HG02763 (cell line): ENCODE data around the gene TTC9.

ENCODE experiments used
- ATAC-seq: cut with Tn5 transposase; IDR thresholded peaks from one replicate; pipeline ENCODE4 v1.9.1; 2021; ENCODE audit warnings: mild to moderate bottlenecking, moderate library complexity; ENCODE audit not compliant: unreplicated experiment

TTC9 gene

GRCh38 chr14:70711451-70711850 lies 69.7 kb downstream of the TTC9 start:
- no peak for ATAC-seq

- ATAC-seq, result no peak
These were observed 71.4 kb downstream of the TTC9 start for GRCh38 chr14:70713096-70713495.

GRCh38 chr14:70713511-70713916 lies 71.8 kb downstream of the TTC9 start:
- no peak for ATAC-seq

GRCh38 chr14:70714055-70714550 lies 72.4 kb downstream of the TTC9 start:
- ATAC-seq, result no peak

- no peak for ATAC-seq
These were observed 74.8 kb downstream of the TTC9 start for GRCh38 chr14:70716483-70716882.

GRCh38 chr14:70716958-70717357 lies 75.2 kb downstream of the TTC9 start:
- ATAC-seq, result no peak

- ATAC-seq, result no peak
These were observed 76.8 kb downstream of the TTC9 start for GRCh38 chr14:70718383-70719118.

- no peak for ATAC-seq
These were observed 79.8 kb downstream of the TTC9 start for GRCh38 chr14:70721542-70721941.

- ATAC-seq, result no peak
These were observed 80.7 kb downstream of the TTC9 start for GRCh38 chr14:70722418-70722817.

GRCh38 chr14:70723276-70723675 lies 81.6 kb downstream of the TTC9 start:
- no peak for ATAC-seq

- ATAC-seq, result no peak
These were observed 82.4 kb downstream of the TTC9 start for GRCh38 chr14:70724110-70724509.

GRCh38 chr14:70724944-70725343 lies 83.2 kb downstream of the TTC9 start:
- ATAC-seq, result no peak
